ENCODE data around the gene TPBGL. TPM values are rescaled to one million over a fixed set of nuclear protein-coding genes. Genes with fewer than 3 reads are reported as not detected.

Gene TPBGL
- polyA plus RNA-seq, 1 experiment: not detected

DNA sequence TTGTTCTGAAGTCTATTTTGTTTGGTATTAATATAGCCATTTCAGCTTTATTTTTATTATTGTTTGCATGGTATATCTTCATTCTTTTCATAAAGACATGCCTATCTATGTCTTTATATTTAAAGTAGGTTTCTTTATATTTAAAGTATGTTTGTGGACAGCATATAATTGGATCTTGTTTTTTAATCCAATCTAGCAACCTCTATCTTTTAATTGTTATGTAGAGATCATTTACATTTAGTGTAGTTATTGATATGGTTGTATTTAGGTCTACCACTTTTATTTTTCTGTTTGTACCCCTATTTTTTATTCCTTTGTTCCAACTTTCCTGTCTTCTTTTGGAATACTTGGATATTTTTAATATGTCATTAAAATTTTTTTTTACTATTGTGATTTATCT is 13.8 kb downstream of the TPBGL start:
- H3K27me3 ChIP-seq (ENCODE audit: control insufficient read depth, insufficient read depth, low read length): peaks cover 8% of the 10 kb centered on the region

DNA sequence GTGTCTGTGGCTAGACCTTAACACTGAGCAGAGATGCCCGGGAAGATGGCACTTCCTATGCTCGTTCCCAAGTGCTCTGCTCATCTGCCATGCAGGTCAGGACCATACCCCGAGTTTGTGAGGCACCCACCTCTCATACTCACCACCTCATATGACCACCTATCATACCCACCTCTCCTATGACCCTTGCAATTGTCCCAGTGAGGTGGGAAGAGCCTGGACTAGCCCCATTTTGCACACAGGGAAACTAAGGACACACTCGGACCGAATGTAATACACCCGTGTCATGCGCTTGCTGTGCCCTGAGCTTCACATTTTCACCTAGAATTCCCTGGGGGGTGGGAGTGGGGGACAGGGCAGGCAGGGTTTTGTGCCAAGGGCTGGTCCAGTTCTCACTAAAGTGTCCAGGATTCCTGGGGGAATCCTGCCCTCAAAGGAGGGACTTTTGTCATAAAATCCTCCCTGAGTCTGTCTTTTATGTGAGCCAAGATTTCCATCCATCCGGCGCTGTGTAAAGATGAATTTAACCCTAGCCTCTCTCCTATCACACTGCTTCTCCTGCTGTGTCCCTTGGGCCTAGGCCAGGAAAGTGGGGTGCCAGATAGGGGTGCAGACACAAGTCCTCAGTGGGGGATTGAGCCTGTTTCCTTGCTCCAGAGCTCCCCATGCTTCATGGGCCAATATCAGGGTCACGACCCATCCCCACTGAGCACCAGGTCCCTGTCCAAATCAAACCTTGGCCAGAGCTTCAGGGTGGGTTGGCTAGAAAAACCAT is 20.0 kb downstream of the TPBGL start:
- POLR2A ChIA-PET: no interaction called here
- no peaks in the 10 kb centered on the region for H3K36me3 ChIP-seq (ENCODE audit: control insufficient read depth, insufficient read depth, low read length)
- H3K4me3 ChIP-seq (ENCODE audit: low read depth, low read length): no peak overlapping the region
- CTCF ChIA-PET: interaction anchor here (1.3 to 3.5 kb wide), 2 partner anchors 12 to 19 kb away, joined by 5 to 26 read pairs; no protein-coding TSS in a partner anchor
- no peak for DNase-seq (ENCODE audit: low read depth)
- TF ChIP-seq, protein P1, sequence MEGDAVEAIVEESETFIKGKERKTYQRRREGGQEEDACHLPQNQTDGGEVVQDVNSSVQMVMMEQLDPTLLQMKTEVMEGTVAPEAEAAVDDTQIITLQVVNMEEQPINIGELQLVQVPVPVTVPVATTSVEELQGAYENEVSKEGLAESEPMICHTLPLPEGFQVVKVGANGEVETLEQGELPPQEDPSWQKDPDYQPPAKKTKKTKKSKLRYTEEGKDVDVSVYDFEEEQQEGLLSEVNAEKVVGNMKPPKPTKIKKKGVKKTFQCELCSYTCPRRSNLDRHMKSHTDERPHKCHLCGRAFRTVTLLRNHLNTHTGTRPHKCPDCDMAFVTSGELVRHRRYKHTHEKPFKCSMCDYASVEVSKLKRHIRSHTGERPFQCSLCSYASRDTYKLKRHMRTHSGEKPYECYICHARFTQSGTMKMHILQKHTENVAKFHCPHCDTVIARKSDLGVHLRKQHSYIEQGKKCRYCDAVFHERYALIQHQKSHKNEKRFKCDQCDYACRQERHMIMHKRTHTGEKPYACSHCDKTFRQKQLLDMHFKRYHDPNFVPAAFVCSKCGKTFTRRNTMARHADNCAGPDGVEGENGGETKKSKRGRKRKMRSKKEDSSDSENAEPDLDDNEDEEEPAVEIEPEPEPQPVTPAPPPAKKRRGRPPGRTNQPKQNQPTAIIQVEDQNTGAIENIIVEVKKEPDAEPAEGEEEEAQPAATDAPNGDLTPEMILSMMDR (IDR thresholded peaks at IDR 0.05; ENCODE audit: insufficient read depth, low read depth, low read length): no peak
- peaks cover 4% of the 10 kb centered on the region; the same call in 1 of the 2 replicates for H3K27me3 ChIP-seq (ENCODE audit: control insufficient read depth, insufficient read depth, low read length)

More for the DNA sequence above, 13.8 kb downstream of the TPBGL start:
- Histone ChIP-seq H3K36me3 (ENCODE audit: control insufficient read depth, insufficient read depth, low read length) (no peaks in the 10 kb centered on the region), H3K4me3 (ENCODE audit: low read depth, low read length) (no peak overlapping the region)
- TF ChIP-seq, protein P1 (IDR thresholded peaks at IDR 0.05; ENCODE audit: insufficient read depth, low read depth, low read length): no peak
- DNase-seq (ENCODE audit: low read depth): no peak
- CTCF ChIA-PET: interaction anchor here (1.0 kb wide), 1 partner anchor 111 kb away, joined by 3 read pairs; no protein-coding TSS in a partner anchor
- POLR2A ChIA-PET: no interaction called here

DNA sequence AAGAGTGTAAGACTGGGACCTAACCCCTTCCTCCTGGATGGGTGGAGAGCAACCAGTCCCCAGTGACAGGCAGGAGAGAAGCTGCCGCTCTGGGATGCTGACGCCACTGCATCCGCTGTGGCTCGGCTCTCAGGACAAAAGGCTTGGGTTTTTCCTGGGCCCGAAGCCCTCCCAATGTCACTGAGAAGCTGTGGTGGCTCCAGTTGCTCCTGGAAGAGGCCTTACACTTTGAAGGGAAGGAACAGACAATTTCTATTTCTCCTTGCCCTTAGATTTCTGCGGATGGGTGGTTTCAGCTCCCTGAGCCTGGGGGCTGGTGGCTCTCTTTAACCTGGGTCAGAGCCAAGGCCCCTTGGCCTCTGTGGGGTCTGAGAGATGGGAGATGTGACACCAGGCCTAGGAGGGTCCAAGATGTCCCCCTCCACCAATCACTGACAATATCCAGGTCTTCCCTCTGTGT is 21.4 kb downstream of the TPBGL start:
- H3K27me3 ChIP-seq (ENCODE audit: control insufficient read depth, insufficient read depth, low read length): peaks cover 4% of the 10 kb centered on the region; the same call in 1 of the 2 replicates
- ChIA-PET POLR2A (no interaction called here), CTCF (interaction anchor here (1.0 to 3.5 kb wide), 3 partner anchors 10 to 21 kb away, joined by 3 to 26 read pairs (median 7); partner anchors contain the start of gene TPBGL)
- DNase-seq (ENCODE audit: low read depth): no peak
- no peaks in the 10 kb centered on the region for H3K36me3 ChIP-seq (ENCODE audit: control insufficient read depth, insufficient read depth, low read length)
- TF ChIP-seq, protein P1 (IDR thresholded peaks at IDR 0.05; ENCODE audit: insufficient read depth, low read depth, low read length): no peak
- no peak overlapping the region for H3K4me3 ChIP-seq (ENCODE audit: low read depth, low read length)

DNA sequence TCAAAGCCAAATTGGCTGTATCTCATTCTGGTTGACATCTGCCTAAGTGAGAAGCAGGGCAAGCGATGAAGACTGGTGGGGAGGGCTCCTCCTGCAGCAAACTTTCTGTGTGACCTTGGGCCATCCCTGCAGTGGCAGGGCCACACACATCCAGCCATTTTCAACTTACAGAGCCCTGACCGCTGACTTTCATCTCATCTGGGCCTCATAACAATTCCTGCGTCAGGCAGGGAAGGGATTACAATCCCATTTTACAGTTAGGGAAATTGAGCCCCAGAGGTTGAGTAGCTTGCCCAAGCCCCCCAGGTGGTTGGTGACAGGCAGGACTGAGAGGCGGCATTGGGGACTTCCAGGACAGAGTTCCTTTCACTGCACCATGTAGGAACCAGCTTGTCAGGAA is 21.9 kb downstream of the TPBGL start:
- no peak overlapping the region for H3K4me3 ChIP-seq (ENCODE audit: low read depth, low read length)
- CTCF ChIA-PET: interaction anchor here (1.0 to 3.5 kb wide), 4 partner anchors 11 to 22 kb away, joined by 3 to 26 read pairs (median 6); partner anchors contain the start of gene TPBGL
- TF ChIP-seq, protein P1 (IDR thresholded peaks at IDR 0.05; ENCODE audit: insufficient read depth, low read depth, low read length): no peak
- DNase-seq (ENCODE audit: low read depth): no peak
- POLR2A ChIA-PET: no interaction called here
- peaks cover 4% of the 10 kb centered on the region; the same call in 1 of the 2 replicates for H3K27me3 ChIP-seq (ENCODE audit: control insufficient read depth, insufficient read depth, low read length)
- no peaks in the 10 kb centered on the region for H3K36me3 ChIP-seq (ENCODE audit: control insufficient read depth, insufficient read depth, low read length)
